Middle frontal gyrus (tissue), 1 donor: ENCODE measurements around the gene VTI1B.
"Not testable (repeated sequence)": the region's sequence is repeated elsewhere in the genome, so short reads cannot be mapped to it uniquely, and the experiment has no call there.

Source experiments
- DNase-seq: peaks from one replicate; pipeline ENCODE4 v3.0.0-alpha.2; 2015; ENCODE audit warnings: low spot score; ENCODE audit errors: extremely low spot score

The VTI1B gene

GRCh38 chr14:67674480-67675218 lies at the start of gene VTI1B:
TSS of gene VTI1B (minus strand) at chr14:67674632. CDS start at chr14:67674489, 143 bp downstream.
- peak; percentile 75 for DNase-seq

DNA sequence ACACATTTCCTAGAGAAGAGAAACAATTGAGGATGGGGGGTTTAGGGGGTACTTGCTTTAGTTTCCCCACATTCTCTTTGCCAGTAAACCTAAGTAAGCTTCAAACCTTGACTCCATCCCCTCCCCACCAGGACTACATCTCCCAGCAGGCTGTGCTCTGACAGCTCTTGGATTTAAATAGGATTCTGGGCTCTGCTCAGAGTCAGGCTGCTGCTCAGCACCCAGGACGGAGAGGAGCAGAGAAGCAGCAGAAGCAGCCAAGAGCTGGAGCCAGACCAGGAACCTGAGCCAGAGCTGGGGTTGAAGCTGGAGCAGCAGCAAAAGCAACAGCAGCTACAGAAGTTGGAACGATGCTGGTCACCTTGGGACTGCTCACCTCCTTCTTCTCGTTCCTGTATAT lies 47.9 kb upstream of the VTI1B start:
- DNase-seq: peak; percentile 47

DNA sequence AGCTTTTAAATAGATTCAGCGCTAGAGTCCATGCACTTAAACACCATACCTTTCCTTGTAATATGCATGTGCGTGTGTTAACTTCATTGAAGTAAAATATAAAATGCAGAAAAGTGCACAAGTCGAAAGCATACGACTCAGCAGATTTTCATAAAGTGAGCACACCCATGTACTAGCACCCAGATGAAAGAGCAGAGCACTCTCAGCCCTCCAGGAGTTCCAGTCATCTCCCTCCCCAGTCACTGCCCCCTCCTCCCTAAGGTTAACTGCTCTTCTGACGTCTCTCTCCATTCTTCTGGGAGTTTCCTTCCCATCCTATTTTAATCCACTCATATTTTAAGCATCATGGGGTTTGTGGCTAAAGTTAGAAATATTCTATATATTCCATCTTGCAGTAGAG lies 47.4 kb upstream of the VTI1B start:
- DNase-seq: no peak

DNA sequence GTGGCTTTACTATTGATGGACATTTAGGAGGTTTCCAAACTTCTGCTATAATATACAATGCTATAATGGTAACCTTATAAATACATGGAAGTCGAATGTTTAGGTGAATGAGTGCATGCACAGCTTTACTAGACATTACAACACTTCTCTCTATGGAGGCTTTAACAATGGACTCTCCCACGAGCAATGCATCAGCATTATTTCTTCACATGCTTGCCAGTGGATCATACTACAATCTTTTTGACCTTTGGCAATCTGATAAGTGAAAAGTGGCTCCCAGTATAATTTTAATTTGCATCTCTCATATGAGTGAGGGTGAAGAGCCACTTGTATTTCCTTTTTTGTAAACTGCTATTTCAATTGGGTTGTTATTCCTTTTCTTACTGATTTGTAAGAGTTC lies 45.4 kb upstream of the VTI1B start:
- no peak for DNase-seq

GRCh38 chr14:67719385-67719784 lies 45.0 kb upstream of the VTI1B start:
- not testable (repeated sequence) for DNase-seq

GRCh38 chr14:67718265-67718664 lies 43.8 kb upstream of the VTI1B start:
- DNase-seq: no peak

DNA sequence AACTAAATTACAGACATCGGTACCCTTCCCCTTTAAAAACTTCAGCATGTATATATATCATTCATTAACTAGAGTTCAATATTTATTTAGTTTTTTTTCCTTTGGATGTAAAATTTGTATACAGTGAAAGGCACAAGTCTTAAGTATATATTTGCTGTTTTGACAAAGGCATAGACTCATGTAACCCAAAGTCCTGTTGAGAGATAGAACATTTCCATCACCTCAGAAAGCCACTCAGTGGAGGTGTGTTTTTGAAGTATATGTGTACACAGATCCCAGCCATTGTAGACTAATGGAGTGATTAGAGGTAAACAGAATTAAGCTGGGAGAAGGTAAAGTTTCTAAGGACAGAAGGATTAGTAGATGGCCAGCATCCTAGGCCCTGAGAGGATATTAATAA lies 42.6 kb upstream of the VTI1B start:
- no peak for DNase-seq

- DNase-seq: no peak
Observed at GRCh38 chr14:67710209-67710608, 35.8 kb upstream of the VTI1B start.

- not testable (repeated sequence) for DNase-seq
Observed at GRCh38 chr14:67709796-67710195, 35.4 kb upstream of the VTI1B start.

DNA sequence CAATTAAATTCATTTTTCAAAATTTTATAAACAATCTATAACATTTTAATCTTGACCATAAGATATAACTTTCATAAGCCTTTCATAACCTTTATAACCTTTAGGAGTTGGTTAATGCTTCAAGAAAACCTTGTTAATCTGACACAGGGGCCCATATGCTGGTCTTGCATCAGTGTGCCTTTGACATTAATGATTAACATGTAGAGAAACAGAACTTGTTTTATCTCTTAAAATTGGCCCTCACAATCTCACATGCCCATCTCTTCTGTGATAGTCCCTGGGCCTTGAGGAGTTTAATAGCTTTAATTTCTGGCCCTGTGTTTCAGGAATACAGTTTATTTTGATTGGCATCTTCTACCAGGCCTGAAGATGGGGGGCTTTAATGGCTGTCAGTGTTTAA lies 34.9 kb upstream of the VTI1B start:
- DNase-seq: not testable (repeated sequence)

- no peak for DNase-seq
Observed at GRCh38 chr14:67705211-67705610, 30.8 kb upstream of the VTI1B start.

GRCh38 chr14:67704484-67705089 lies 30.2 kb upstream of the VTI1B start:
- DNase-seq: peak; percentile 56

GRCh38 chr14:67703997-67704396 lies 29.6 kb upstream of the VTI1B start:
- no peak for DNase-seq

DNA sequence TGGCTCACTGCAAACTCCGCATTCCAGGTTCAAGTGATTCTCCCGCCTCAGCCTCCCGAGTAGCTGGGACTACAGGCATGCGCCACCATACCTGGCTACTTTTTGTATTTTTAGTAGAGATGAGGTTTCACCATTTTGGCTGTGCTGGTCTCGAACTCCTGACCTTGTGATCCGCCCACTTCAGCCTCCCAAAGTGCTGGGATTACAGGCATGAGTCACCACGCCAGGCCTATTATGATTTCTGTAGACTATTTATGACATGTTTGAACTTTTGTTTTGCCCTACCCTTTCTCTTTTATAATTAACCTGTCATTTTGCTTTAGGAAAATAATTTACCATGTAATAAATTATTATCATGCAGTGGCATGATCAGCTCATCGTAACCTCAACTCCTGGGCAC lies 27.1 kb upstream of the VTI1B start, which contains the start of gene RDH12:
Gene RDH12, plus strand, starts transcription at position 395 of the 400 bp plus-strand sequence. CDS start 20,757 bp downstream, outside the sequence.
- DNase-seq: not testable (repeated sequence)

GRCh38 chr14:67698179-67698578 lies 23.7 kb upstream of the VTI1B start:
- no peak for DNase-seq

- DNase-seq: no peak
Observed at GRCh38 chr14:67697006-67697405, 22.6 kb upstream of the VTI1B start.

DNA sequence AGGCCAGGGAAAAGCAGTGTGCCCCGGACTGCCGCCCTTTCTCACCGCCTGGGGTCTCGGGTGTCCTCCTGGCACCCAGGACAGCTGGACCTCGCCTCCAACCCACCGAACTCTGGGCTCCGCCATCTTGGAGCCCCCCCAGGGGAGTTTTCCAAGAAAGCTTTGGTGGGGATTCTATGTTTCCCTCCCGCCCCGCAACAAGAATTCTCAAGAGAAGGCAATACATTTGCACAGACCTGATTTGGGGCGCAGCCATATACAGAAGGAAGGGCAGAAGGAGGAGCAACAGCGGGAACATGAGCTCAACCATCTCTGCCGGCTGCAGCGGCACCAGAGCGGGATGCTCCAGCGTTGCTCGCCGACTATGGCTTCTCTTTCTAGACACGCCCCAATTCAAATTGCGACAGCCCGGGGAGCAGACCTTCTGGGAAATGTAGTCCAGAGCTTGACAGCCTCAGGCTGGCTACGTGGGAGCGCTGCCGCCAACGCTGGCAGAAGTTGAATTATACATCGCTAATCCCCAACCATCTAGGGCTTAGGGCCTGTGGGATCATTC lies 21.0 kb upstream of the VTI1B start, which contains the start of gene RDH11:
Gene RDH11, minus strand, starts transcription at position 371 of the 556 bp plus-strand sequence. Its CDS starts 61 bp downstream, at position 310.
- DNase-seq: peak; percentile 87

DNA sequence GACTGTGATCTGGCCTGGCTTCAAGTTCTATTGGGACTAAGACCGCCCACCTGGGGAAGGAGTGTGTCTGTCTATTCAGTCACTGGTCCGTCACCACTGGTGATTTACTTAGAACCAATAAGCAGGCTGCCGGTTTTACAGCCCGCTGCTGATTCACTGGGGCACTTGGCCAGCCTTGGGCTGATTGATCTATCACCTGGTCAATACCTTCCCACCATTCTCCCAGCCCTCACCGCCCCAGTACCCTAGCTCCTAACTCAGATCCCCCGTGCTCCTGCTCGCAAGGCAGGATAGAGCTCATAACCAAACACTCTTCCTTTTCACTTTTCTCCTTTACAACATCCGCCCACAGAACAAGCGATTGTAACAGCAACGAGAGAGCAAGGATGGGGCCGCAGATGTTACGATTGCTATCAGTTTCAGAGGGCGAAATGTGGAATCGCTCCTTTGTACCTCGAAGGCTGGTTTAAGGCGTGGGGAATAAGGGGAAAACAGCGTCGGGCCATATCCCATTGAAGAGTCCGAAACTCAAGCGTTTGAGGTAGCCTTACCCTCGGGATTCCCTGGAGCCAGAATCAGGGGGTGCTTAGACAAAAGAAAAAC lies 20.5 kb upstream of the VTI1B start:
- peak; percentile 44 for DNase-seq

DNA sequence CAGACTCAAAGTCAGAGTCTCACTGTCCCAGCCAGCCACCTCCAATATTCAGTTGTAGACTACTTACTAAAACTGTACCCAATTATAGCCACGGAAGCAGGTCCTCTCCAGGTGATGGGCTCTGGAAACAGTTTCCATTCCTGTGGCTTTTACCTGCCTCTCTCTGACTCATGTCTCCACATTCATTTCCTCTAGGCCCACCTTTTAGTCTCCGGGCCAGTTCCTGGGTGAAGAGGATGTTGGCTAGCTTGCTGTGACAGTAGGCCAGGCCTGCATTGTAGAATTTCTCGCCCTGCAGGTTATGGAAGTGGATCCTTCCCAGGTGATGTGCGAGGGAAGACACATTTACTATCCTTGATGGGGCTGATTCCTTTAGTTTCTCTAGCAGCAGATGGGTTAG lies 15.6 kb upstream of the VTI1B start:
- no peak for DNase-seq

GRCh38 chr14:67683842-67684241 lies 9.4 kb upstream of the VTI1B start:
- no peak for DNase-seq

DNA sequence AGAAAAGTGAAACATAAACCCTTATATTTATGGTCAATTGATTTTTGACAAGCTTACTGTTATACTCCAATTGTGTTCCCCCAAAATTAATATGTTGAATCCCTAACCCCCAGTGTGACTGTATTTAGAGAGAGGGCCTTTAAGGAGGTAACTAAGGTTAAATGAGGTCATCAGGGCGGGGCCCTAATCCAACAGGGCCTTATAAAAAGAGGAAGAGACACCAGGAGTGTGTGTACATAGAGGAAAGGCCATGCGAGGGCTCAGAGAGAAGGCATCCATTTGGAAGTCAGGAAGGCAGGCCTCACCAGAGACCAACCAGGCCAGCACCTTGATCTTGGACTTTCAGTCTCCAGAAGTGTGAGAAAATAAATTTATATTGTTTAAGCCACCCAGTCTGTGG lies 6.5 kb upstream of the VTI1B start:
- DNase-seq: no peak

GRCh38 chr14:67680121-67680602 lies 5.7 kb upstream of the VTI1B start:
- DNase-seq: no peak
